Brain microvascular endothelial cell (primary cell): ENCODE measurements around the gene GXYLT1.

Source experiments
- DNase-seq: peaks from one replicate; pipeline ENCODE4 v3.0.0-alpha.2; 2020
- H3K27ac ChIP-seq: fragments of 250-450 bp; sonication (Bioruptor Pico); 2 replicates; pipeline ENCODE4 v1.5.1; 2020; ENCODE audit warnings: mild to moderate bottlenecking, moderate library complexity
- H3K27me3 ChIP-seq: fragments of 250-450 bp; sonication (Bioruptor Pico); replicated peaks from 2 replicates; pipeline ENCODE4 v1.5.1; 2020; ENCODE audit warnings: mild to moderate bottlenecking
- H3K36me3 ChIP-seq: fragments of 250-450 bp; sonication (Bioruptor Pico); replicated peaks from 2 replicates; pipeline ENCODE4 v1.5.1; 2020; ENCODE audit warnings: mild to moderate bottlenecking
- H3K4me3 ChIP-seq: 2 replicates; pipeline ENCODE4 v1.5.1; 2011; ENCODE audit warnings: low read depth, mild to moderate bottlenecking, control low read depth, low read length, moderate library complexity
- in situ Hi-C: cut with HindIII; loops from 2 replicates; pipeline ENCODE4 v1.10.0; 2017; ENCODE audit warnings: low sequenced_read_pairs, low pct_ligation_motif_present
- TF ChIP-seq, protein P1 (sequence below): IDR thresholded peaks from 2 replicates; pipeline ENCODE4 v1.5.1; 2011; ENCODE audit warnings: low read depth, mild to moderate bottlenecking, moderate library complexity, low read length, control low read depth, inconsistent platforms; ENCODE audit errors: missing control alignments

The GXYLT1 gene

DNA sequence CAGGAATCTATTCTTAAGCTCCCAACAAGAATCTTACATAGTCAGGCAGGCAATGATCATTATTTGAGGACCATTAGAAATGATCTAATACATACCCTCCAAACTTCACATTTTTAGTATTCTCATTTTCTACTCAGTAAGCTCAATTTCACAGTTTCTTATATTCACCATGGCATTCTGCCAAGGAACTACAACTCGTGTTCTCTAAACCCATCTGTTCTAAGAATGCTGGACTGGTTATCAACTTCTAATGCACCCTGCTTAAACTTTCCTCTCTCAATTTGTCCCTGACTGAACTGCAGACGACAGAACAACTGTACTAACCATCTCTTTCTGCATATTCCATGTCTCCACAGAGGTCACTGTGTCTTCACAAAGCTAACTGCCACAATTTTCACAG lies 58.6 kb downstream of the GXYLT1 start:
- H3K27me3 ChIP-seq: no peaks in the 10 kb centered on the region
- in situ Hi-C loops: no loop called here
- H3K4me3 ChIP-seq: no peak overlapping the region
- no peak for DNase-seq
- no peak overlapping the region for H3K27ac ChIP-seq
- TF ChIP-seq, protein P1, sequence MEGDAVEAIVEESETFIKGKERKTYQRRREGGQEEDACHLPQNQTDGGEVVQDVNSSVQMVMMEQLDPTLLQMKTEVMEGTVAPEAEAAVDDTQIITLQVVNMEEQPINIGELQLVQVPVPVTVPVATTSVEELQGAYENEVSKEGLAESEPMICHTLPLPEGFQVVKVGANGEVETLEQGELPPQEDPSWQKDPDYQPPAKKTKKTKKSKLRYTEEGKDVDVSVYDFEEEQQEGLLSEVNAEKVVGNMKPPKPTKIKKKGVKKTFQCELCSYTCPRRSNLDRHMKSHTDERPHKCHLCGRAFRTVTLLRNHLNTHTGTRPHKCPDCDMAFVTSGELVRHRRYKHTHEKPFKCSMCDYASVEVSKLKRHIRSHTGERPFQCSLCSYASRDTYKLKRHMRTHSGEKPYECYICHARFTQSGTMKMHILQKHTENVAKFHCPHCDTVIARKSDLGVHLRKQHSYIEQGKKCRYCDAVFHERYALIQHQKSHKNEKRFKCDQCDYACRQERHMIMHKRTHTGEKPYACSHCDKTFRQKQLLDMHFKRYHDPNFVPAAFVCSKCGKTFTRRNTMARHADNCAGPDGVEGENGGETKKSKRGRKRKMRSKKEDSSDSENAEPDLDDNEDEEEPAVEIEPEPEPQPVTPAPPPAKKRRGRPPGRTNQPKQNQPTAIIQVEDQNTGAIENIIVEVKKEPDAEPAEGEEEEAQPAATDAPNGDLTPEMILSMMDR: no peak
- H3K36me3 ChIP-seq: no peaks in the 10 kb centered on the region

DNA sequence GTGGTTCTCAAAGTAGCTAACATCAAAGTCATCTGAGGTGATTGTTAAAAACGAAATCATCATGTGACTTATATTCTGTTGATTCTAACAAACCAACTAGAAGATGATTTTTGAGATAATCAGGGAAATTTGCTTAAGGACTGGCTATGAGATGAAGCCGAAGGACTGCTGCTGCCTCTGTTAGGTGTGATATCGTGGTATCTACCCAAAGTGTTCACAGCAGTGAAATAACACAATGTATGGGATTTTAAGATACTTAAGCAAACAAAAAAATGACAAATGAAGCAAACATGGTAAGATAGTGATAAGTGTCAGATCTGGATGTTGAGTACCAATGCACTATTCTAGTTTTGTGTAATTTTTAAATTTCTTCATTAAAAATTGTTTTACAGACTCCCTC lies 59.1 kb downstream of the GXYLT1 start:
- H3K4me3 ChIP-seq: no peak overlapping the region
- H3K27me3 ChIP-seq: no peaks in the 10 kb centered on the region
- DNase-seq: no peak
- TF ChIP-seq, protein P1: no peak
- no peaks in the 10 kb centered on the region for H3K36me3 ChIP-seq
- no peak overlapping the region for H3K27ac ChIP-seq
- in situ Hi-C loops: no loop called here

DNA sequence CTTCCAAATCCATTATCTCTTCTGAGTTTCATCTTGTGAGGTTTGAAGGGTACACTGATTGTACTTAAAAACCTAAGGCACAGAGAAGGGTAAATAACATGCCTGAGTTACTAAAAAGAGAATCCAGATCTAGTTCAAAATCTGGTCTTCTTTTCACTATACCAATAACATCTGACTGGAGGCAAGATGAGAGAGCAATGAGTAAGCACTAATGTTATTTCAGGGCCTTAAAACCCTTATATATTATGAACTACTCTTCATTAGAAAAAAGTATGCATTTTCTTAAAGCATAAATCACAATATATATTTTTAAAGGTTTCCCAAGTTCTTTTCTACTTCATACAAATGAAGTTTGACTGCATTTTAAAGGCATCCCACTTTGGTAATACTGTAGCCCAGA lies 60.2 kb downstream of the GXYLT1 start:
- Histone ChIP-seq H3K27me3 (no peaks in the 10 kb centered on the region), H3K4me3 (no peak overlapping the region), H3K27ac (no peak overlapping the region), H3K36me3 (no peaks in the 10 kb centered on the region)
- no peak for DNase-seq
- in situ Hi-C loops: no loop called here
- TF ChIP-seq, protein P1: no peak

DNA sequence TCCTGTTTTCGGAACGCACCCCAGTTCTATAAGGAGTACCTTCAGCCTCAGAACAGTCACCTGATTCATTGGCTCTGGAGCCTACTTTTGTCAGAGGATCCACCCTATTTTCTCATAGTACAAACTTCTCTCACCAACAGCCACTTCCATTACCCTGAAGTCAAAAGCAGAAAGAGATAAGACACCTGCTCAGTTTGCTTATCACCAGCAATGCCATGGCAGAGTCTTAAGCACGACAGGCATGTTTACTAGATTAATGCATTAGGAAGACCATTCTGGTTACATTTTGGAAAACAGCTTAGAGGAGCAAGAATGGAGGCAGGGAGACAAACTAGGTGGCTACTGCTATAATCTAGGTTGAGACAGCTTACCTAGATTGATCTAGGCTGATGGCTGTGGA lies 67.7 kb downstream of the GXYLT1 start:
- no peak for DNase-seq
- H3K27ac ChIP-seq: no peak overlapping the region
- in situ Hi-C loops: no loop called here
- H3K4me3 ChIP-seq: no peak overlapping the region
- TF ChIP-seq, protein P1: no peak
- no peaks in the 10 kb centered on the region for H3K36me3 ChIP-seq
- no peaks in the 10 kb centered on the region for H3K27me3 ChIP-seq

DNA sequence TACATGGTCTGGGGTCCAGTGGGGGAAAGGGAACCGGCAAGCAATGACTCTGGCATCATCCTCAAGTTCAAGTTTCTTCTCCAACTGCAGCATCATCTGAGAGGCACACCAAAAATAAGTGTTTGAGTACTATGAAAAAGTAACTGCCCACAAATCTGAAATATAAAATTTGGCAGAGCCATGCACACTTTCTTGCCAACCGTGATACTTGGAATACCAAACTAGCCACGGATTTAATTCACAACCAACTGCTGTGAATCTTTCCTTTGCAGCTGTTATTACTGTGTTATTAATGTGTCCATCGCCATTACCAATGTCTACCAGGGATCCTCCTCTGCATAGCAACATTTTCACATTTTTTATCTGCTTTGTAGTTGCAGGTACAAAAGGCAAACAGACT lies 74.6 kb downstream of the GXYLT1 start:
- Histone ChIP-seq H3K36me3 (no peaks in the 10 kb centered on the region), H3K27me3 (no peaks in the 10 kb centered on the region), H3K27ac (no peak overlapping the region), H3K4me3 (no peak overlapping the region)
- DNase-seq: no peak
- TF ChIP-seq, protein P1: no peak
- in situ Hi-C loops: no loop called here

DNA sequence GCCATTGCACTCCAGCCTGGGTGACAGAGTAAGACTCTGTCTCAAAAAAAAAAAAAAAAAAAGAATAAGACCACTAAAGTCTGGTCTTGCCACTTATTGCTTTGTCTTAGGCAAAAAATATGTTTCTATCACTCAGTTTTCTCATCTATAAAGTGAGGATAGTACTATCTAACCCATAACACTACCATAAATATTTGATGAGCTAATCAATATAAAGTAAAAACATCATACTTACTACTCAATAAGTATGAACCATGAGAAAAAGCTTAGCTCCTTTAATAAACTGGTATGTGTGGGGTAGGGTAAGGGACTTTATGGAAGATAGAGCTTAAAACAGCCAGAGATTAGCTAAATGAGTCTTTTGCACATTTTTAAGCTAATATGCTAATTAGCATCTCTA lies 85.5 kb downstream of the GXYLT1 start:
- in situ Hi-C loops: no loop called here
- DNase-seq: no peak
- TF ChIP-seq, protein P1: no peak
- no peak overlapping the region for H3K27ac ChIP-seq
- H3K27me3 ChIP-seq: no peaks in the 10 kb centered on the region
- no peaks in the 10 kb centered on the region for H3K36me3 ChIP-seq
- no peak overlapping the region for H3K4me3 ChIP-seq
